Islet precursor cell (in vitro differentiated cells): Measurements from ENCODE around the gene MCTP1.

ENCODE experiments used
- DNase-seq: peaks from one replicate; pipeline ENCODE4 v3.0.0-alpha.2; 2018

Gene MCTP1

DNA sequence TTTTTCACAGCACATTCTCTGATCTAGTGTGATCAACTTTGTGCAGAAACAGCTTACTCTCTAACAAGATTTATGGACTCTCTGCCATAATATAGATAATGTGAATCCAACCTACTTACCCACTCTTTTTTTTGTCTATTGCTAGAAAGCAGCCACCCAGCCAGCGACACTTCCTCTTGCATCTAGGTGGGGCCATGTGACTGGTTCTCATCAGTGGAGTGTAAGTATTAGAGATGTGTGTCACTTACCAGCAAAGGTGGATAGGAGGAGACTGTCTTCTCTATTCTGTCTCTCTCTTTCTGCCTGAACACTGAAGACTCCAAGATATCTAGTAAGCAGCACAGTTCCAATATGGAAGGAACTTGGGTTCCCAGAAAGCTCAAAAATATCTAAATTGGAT lies 174.8 kb downstream of the MCTP1 start:
- DNase-seq, result no peak

DNA sequence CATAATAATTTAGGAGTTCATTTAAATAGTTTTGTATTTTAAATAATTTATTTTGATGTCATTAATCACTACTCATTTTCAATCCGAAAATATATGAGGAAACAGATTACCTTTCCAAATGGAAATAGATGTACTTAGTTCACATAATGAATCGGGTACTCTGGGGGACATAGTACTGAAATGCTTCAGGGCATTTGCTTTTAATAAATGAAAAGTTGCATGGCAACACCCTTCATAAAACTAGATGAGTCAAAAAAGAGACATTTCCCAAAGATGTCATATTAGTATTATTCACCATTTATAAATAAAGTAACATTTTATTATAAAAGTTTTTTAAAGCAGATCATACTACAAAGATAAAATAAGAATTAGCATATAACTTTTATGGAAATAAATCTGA lies 177.8 kb downstream of the MCTP1 start:
- DNase-seq, result no peak

DNA sequence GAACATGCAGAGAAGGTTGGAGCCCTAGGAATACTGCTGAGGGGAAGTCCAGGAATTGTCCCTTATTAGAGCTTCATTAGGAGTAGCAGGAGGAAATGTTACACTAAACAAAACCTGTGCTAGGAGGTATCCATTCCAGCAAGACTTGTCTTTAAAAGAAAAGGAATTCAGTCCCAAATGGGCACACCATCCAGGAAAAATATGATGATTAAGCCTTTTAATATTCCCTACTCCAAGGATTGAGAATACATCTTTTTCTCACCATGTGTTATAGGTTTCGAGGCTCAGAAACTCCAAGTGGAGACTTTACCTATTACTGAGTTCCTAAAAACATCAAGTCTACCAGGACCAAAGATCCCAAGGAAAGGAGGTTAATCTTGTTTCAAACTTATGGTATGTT lies 179.3 kb downstream of the MCTP1 start:
- DNase-seq, result no peak

DNA sequence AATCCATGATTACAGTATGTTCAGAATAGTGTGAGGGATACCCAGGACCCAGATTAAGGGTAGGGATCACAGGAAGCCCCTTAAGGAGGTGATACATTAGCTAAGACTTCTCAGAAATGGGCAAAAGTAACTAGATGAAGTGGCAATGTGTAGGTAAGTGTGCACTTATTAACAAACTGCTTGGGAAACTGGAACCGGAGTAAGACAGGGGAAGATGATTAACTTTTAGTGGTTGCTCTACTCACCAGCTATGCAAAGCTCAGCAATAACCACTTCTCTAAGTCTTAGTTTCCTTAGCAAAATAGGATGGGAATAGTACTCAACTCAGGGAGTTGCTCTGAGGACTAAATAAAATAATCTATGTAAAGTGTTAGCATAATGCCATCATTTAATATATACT lies 182.2 kb downstream of the MCTP1 start:
- no peak for DNase-seq

- no peak for DNase-seq
Observed at GRCh38 chr5:95102080-95102479, 182.8 kb downstream of the MCTP1 start.

DNA sequence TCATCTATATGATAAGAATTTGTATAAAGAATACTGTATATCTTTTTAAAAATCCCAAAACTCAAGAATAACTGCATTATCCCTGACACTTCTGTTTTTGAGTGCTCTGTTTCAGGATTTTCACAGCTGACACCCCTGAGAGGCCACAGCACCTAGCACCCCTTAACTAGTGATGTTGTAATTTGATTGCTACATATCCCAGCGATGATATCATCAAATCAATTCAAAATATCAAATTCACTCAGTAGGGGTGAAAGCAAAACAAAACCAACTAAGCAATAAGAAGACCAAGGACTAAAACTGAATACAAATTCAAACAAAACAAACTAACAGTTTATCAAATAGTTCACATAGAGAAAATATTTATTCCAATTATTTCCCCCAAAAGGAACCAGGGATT lies 184.3 kb downstream of the MCTP1 start:
- no peak for DNase-seq

GRCh38 chr5:95098012-95098411 lies 186.9 kb downstream of the MCTP1 start:
- no peak for DNase-seq

DNA sequence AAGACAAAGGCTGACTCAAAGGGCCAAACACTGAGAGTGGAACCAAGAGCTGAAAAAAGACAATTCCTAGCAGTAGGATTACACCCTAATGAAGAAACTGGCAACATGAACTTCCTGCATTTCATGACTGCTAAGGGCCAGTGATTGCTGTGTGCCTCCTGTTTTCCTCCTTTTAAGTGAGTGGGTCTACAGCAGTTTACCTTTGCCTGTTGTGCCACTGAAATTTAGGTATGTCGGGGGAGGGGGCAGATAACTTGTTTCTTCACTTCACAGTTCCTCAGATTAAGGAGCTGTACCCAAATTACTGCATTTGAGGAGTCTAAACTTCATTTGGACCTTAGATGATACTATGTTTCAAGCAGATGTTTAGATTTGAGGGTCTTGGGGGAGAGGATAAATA lies 191.7 kb downstream of the MCTP1 start:
- DNase-seq, result no peak

- no peak for DNase-seq
Observed at GRCh38 chr5:95090774-95091173, 194.1 kb downstream of the MCTP1 start.

DNA sequence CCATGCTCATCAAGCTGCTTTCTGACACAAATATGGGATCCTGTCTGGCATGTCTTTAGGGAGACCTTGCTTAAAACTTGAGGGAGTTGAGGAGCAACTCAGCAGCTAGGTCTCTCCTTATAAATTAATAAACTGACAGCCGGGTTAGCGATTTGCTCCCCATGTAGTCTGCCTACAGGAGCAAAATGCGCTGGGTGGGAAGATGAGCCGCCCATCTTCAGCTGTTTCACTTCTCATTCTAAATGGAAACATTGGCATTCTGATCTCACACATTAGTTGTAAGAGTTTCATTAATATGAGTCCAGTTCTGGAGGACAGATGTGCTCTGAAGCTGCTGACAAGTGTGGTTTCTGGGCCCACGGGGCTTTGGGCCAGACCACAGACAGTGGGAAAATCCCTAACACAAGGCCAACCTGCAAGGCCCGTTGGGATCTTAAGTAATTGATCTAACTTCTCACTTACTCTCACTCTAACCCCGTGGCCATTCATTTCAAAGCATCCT lies 197.0 kb downstream of the MCTP1 start:
- DNase-seq, result no peak

GRCh38 chr5:95086927-95087815 lies 197.7 kb downstream of the MCTP1 start:
- no peak for DNase-seq

DNA sequence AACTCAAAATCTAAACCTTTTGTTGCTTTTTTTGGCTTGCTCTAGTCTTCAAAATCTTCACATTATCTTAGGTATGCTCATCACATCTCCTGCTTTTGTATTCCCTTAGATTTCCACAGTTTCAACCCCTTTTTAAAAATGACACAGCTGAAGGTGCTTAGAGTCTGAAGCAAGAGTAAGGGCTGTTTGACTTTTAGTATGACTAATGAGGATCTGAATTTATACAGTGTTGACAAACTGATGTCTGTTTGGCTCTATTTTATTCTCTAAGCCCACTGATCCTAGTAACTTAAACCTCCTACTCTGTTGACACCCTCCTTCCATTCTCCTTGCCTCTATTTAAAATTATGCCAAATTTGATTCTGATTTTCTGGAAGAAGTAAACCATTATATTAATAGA lies 200.1 kb downstream of the MCTP1 start:
- no peak for DNase-seq

DNA sequence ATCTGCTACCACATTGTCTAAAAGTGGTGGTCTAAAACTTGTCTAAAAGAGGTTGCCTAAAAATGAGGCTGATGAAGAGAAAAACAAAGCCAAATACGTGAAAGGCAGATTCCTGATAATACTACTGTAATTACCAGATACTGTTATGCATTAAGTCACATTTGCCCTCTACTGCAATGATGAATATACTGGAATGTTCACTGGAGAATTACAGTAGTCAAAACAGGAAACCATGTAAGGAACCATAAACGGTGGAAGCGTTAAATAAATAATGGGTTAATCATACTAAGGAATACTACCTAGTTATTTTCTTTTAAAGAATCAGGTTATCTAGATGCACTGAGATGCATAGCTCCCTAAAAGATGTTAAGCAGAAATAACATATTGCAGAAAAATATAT lies 201.3 kb downstream of the MCTP1 start:
- DNase-seq, result no peak

- no peak for DNase-seq
Observed at GRCh38 chr5:95081982-95082381, 202.9 kb downstream of the MCTP1 start.

- DNase-seq, result peak; percentile 66
Observed at GRCh38 chr5:95081500-95081960, 203.4 kb downstream of the MCTP1 start.

- DNase-seq, result no peak
Observed at GRCh38 chr5:95080441-95080840, 204.5 kb downstream of the MCTP1 start.

DNA sequence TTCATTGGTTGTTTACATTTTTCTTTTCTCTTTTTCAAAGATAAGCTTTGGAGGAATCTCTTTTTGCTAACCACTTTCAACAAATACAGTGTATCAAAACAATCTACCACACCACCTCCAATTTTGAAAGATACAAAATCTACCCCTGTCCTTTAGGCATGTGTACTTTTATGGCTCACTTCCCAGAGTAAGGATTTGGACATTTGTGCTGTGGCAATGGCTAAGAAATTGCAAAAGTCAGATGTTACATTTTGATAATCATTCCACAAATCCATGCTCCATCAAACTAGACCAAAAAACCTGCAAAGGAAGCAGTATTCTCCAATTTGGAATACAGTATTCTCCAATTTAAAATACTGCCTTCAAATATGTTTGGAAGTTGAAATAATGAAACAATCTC lies 204.9 kb downstream of the MCTP1 start:
- no peak for DNase-seq

GRCh38 chr5:95078868-95079267 lies 206.0 kb downstream of the MCTP1 start:
- DNase-seq, result no peak

GRCh38 chr5:95076395-95077185 lies 208.3 kb downstream of the MCTP1 start:
- no peak for DNase-seq

- DNase-seq, result no peak
Observed at GRCh38 chr5:95075111-95075510, 209.8 kb downstream of the MCTP1 start.

- DNase-seq, result no peak
Observed at GRCh38 chr5:95072281-95072680, 212.6 kb downstream of the MCTP1 start.

GRCh38 chr5:95070866-95071265 lies 214.0 kb downstream of the MCTP1 start:
- peak; percentile 52 for DNase-seq

DNA sequence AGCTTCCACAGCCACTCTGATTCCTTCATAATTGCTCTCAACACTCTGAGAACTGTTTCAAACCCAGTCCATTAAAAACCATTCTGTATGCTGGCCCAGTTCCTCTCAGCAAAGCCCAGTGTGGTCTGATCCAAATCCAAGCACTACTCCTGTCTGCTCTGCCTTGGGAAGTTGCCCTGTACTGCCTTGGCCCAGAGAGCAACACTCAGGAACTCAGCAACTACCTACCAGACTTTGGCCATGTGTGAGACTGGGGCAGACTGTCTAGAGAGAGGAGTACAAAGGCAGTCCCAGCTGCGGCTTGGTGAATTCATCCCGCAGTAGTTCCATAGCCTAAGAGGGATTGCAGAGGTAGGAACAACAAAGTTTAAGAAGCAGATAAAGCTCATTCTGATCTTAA lies 214.4 kb downstream of the MCTP1 start:
- DNase-seq, result no peak

- peak; percentile 55 for DNase-seq
Observed at GRCh38 chr5:95069948-95070347, 214.9 kb downstream of the MCTP1 start.
